Measurements from ENCODE around the gene IFI27. TPM values are rescaled to one million over a fixed set of nuclear protein-coding genes. Genes with fewer than 3 reads are reported as not detected.

IFI27 gene
- total and polyA plus RNA-seq, 2 of the 8 experiments (the other 6 are each of a cell fraction or from before 2014, with no cell fraction given), result 0.76 to 2.2 TPM

GRCh38 chr14:94158239-94158883, 47.8 kb downstream of the IFI27 start:
- Histone ChIP-seq H4K20me1 (replicated peaks in 1 of 2; ENCODE audit: control insufficient read depth in 1 of 2, insufficient read depth in 2 of 2, low read length in 2 of 2) (no peaks in the 10 kb centered on the region), H2BK12ac (ENCODE audit: low read depth, low read length) (no peak overlapping the region), H3K27me3 (replicated peaks in 1 of 4; ENCODE audit: control insufficient read depth in 3 of 4, extremely low read depth in 1 of 4, insufficient read depth in 3 of 4, low read length in 3 of 4) (no peaks in the 10 kb centered on the region), H3K79me1 (ENCODE audit: low read depth, low read length) (no peaks in the 10 kb centered on the region), H2BK5ac (ENCODE audit: low read depth, low read length) (no peak overlapping the region), H4K8ac (ENCODE audit: extremely low read depth, insufficient read depth, low read length) (no peak overlapping the region), H3K4me3 (ENCODE audit: extremely low read depth in 1 of 4, insufficient read depth in 2 of 4, low read depth in 3 of 4, low read length in 4 of 4) (no peak overlapping the region), H3K23ac (ENCODE audit: insufficient read length) (no peak overlapping the region), H3K27ac (ENCODE audit: low read depth, low read length) (no peak overlapping the region), H3K9me3 (ENCODE audit: insufficient read depth in 2 of 2, low read depth in 1 of 2, low read length in 1 of 2) (peaks cover 7 to 12% of the 10 kb centered on the region in 2 experiments; a peak in 3 of 4 replicates), H3K9ac (replicated peaks in 1 of 4; ENCODE audit: extremely low read depth in 1 of 4, low read depth in 3 of 4, low read length in 3 of 4) (no peak overlapping the region), H4K91ac (replicated peaks; ENCODE audit: insufficient read length, low read length) (no peak overlapping the region), H2AFZ (ENCODE audit: low read length) (no peak overlapping the region), H3K18ac (ENCODE audit: extremely low read depth, low read length) (no peak overlapping the region), H3K79me2 (ENCODE audit: control insufficient read depth in 1 of 2, insufficient read depth in 2 of 2, low read length in 2 of 2) (no peaks in the 10 kb centered on the region), H2BK120ac (replicated peaks; ENCODE audit: low read depth, low read length) (no peak overlapping the region), H3K23me2 (ENCODE audit: low read depth, low read length) (no peaks in the 10 kb centered on the region), H2AK5ac (ENCODE audit: low read depth, low read length) (no peak overlapping the region), H3K4me1 (replicated peaks in 1 of 4; ENCODE audit: control insufficient read depth in 3 of 4, insufficient read depth in 4 of 4, low read length in 3 of 4) (no peaks in the 10 kb centered on the region), H2BK15ac (ENCODE audit: low read length) (no peak overlapping the region), H3K4ac (replicated peaks; ENCODE audit: insufficient read length, low read depth, low read length) (no peak overlapping the region), H3K36me3 (ENCODE audit: control insufficient read depth in 2 of 4, insufficient read depth in 4 of 4, low read length in 3 of 4) (no peaks in the 10 kb centered on the region), H3K14ac (ENCODE audit: insufficient read length) (no peak overlapping the region), H4K5ac (ENCODE audit: insufficient read length, low read depth, low read length) (no peak overlapping the region), H3K4me2 (ENCODE audit: insufficient read depth in 1 of 2, low read depth in 2 of 2, low read length in 2 of 2) (no peak overlapping the region), H3K56ac (replicated peaks; ENCODE audit: insufficient read length, low read depth, low read length) (no peak overlapping the region), H2BK20ac (ENCODE audit: low read length) (no peak overlapping the region)
- WGBS, 2 experiments (ENCODE audit: extremely low coverage in 1 of 2, insufficient coverage in 1 of 2, insufficient read length in 1 of 2, insufficient replicate concordance in 2 of 2, low coverage in 1 of 2, low lambda C conversion rate in 2 of 2, missing lambda C conversion rate in 1 of 2), result 86% methylated on average over 10 of the region's 10 CpGs; no CpG with 5 or more reads in 1 of the 2 experiments
- ChIA-PET CTCF (ENCODE audit: partially characterized antibody) (interaction anchor here (1.2 to 1.6 kb wide), 2 partner anchors 10 to 22 kb away, joined by 3 to 6 read pairs; no protein-coding TSS in a partner anchor), POLR2A (ENCODE audit: partially characterized antibody) (no interaction called here)
- no peak for DNase-seq (ENCODE audit: low read depth in 1 of 2, low spot score in 2 of 2)
- no peak for FAIRE-seq
- TF ChIP-seq NRF1 (IDR thresholded peaks at IDR 0.05; ENCODE audit: low read depth, low read length), result no peak
- no peak for TF ChIP-seq HDAC6 (IDR thresholded peaks at IDR 0.05; ENCODE audit: low read depth, low read length)
- TF ChIP-seq PHF8 (conservative IDR thresholded peaks at IDR 0.05; ENCODE audit: low read depth, low read length), result no peak
- no peak for TF ChIP-seq SIX5 (IDR thresholded peaks at IDR 0.05; ENCODE audit: low read depth, low read length)
- TF ChIP-seq ATF2 (IDR thresholded peaks at IDR 0.05; ENCODE audit: low read length), result no peak
- TF ChIP-seq KDM4A (IDR thresholded peaks at IDR 0.05; ENCODE audit: low read depth, low read length, severe bottlenecking), result no peak
- TF ChIP-seq BCL11A (IDR thresholded peaks at IDR 0.05; ENCODE audit: low read depth in 2 of 2, low read length in 2 of 2), result no peak
- no peak for TF ChIP-seq EP300 (IDR thresholded peaks at IDR 0.05; ENCODE audit: borderline replicate concordance in 1 of 2, low read depth in 2 of 2, low read length in 2 of 2)
- TF ChIP-seq, protein P1, sequence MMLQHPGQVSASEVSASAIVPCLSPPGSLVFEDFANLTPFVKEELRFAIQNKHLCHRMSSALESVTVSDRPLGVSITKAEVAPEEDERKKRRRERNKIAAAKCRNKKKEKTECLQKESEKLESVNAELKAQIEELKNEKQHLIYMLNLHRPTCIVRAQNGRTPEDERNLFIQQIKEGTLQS (IDR thresholded peaks at IDR 0.05; ENCODE audit: insufficient read depth, low read depth, low read length), result no peak
- TF ChIP-seq ZNF274 (IDR thresholded peaks at IDR 0.05; ENCODE audit: borderline replicate concordance, extremely low read depth, low read length), result no peak
